HG02973 (cell line): ENCODE results near the gene AP2B1.

Experiments
- ATAC-seq: cut with Tn5 transposase; IDR thresholded peaks from one replicate; pipeline ENCODE4 v1.9.1; 2021; ENCODE audit warnings: moderate library complexity; ENCODE audit not compliant: unreplicated experiment

AP2B1 gene

DNA sequence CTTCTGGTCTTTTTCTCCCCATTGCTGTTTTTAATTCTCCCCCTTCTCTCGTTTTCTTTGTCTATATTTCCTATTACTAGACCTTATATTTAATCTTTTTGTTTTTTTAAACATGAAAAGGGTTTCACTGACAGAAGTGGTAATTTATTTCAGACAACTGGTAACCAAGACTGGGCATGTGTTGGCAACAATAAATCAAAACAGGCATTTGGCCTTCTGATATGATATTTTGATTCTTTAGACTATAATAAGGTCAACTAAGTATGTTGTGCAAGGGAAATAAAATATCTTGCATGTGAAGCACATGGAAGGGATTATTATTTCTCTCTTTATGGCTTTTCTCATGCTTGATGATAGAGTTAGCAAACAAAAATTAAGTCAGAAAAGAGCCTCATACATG, 34.6 kb downstream of the AP2B1 start:
- ATAC-seq: no peak

DNA sequence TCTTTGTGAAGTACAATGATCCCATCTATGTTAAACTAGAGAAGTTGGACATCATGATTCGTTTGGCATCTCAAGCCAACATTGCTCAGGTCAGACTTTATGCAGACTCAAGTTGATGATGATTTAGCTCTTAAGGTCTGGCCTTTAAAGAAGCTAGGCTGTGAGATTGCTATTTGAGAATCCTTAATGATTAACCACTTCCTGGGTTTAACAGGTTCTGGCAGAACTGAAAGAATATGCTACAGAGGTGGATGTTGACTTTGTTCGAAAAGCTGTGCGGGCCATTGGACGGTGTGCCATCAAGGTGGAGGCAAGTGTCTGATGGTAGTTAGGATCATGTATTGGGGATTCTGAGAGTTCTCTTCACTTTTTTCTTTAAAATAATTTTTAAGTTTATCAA, 40.3 kb downstream of the AP2B1 start:
- no peak for ATAC-seq

GRCh38 chr17:35630530-35631148, 43.5 kb downstream of the AP2B1 start:
- ATAC-seq: no peak

DNA sequence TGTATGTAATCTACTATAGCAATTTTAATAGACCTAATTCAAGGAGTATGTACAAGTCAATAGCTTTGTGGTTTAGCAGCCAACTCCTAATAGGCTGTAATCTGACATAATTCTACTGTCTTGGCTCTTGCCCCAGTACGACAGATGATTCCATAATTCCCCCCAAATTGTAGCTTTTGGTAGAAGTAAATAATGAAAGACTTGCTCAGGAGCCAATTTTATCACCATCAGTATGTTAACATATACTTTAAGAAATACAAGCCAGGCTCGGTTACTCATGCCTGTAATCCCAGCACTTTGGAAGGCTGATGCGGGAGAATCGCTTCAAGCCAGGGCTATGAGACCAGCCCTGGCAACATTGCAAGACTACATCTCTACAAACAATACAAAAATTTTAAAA, 53.9 kb downstream of the AP2B1 start:
- ATAC-seq: no peak

GRCh38 chr17:35645923-35646322, 58.8 kb downstream of the AP2B1 start:
- no peak for ATAC-seq

DNA sequence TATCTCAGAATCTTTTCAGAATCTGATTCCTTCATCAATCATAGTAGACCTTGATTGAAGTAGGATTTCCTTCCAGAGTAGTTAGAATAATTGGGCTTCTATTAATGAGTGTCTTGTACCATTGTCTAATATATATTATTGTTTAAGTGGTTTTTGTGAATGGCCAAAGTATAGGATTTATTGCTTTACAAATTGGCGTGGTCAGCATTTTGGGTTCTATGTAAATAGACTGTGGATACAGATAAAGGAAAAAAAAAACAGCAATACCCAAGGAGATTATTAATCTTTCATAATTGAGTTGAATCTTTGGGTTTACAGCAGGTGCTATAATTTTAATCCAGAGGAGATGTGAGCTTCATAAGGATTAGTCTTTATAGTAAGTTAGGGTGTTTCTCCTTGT, 64.3 kb downstream of the AP2B1 start:
- ATAC-seq: no peak

DNA sequence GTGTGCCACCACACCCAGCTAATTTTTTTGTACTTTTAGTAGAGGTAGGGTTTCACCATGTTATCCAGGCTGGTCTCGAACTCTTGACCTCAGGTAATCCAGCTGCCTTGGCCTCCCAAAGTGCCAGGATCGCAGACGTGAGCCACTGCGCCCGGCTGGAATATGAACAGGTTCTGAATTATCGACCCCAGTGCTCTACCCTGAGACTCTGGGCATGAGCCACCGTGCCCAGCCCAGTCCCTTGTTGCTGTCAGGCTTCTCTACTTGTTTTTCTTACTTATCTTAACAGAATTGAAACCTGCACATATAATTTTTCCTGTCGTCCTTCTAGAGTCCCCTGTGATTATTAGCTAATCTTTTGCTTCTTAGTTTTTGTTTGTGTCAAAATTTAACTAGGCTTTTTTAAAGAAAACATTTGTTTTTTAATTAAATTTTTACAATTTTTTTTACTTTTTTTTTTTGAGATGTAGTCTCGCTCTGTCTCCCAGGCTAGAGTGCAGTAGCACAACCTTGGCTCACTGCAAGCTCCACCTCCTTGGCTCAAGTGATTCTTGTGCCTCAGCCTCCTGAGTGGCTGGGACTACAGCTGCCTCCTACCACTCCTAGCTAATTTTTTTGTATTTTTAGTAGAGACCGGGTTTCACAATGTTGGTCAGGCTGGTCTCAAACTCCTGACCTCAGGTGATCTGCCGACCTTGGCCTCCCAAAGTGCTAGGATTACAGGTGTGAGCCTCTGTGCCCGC, 66.7 kb downstream of the AP2B1 start:
- ATAC-seq: no peak

GRCh38 chr17:35655303-35655702, 68.2 kb downstream of the AP2B1 start:
- ATAC-seq: no peak

DNA sequence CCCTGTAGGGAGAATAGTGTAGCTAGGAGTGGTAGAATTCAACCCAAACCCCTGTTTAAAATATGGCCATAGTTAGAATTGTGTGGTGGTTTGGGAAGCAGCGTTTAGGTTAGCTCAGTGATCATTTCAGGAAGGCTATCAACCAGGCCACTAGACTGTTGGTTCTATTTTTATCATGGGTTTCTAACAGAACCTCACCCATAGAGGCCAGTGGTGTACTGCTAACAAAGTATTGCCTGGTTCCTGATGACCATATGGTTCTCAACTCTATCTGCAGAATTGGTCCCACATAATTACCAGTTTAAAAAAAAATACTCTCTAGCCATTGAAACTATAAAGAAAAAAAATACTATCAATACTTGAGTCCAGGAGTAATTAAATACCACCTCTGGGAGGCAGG, 73.8 kb downstream of the AP2B1 start:
- no peak for ATAC-seq

DNA sequence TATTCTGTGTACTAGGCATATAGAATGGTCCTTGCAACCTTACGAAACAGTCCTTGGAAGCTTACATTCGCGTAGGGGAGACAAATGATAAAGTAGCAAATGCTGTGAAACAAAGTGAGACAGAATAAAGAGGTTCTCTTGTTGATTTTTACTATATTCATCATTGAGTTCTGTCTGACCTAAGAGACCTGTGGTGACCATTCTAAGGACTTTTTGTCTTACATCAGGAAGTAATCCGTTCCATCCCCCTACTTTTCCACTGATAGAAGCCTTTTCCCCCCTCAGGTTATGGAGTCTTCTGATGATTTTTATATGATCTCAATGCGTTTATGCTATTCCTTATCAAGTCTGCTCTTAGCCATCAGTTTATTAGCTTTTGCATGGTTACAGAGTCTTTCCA, 77.6 kb downstream of the AP2B1 start:
- no peak for ATAC-seq

DNA sequence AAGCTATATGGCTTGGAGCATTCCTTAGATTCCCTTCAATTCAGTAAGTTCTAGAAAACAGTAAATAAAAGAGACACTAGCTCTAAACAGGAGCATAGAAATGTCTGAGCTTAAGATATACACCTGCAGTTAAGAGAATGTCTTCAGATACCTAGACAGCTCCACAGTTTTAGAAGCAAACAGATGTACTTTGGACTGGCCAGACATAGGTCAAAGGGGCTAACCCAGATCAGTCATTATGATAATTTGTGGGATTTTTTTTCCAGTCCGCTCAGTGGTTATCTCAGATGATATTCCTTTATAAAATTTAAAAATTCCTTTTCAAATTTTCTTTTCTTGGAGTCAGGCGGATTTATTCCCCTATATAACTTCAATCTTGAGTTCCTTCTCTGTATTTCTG, 78.5 kb downstream of the AP2B1 start:
- ATAC-seq: no peak

GRCh38 chr17:35666070-35666469, 78.9 kb downstream of the AP2B1 start:
- ATAC-seq: no peak

DNA sequence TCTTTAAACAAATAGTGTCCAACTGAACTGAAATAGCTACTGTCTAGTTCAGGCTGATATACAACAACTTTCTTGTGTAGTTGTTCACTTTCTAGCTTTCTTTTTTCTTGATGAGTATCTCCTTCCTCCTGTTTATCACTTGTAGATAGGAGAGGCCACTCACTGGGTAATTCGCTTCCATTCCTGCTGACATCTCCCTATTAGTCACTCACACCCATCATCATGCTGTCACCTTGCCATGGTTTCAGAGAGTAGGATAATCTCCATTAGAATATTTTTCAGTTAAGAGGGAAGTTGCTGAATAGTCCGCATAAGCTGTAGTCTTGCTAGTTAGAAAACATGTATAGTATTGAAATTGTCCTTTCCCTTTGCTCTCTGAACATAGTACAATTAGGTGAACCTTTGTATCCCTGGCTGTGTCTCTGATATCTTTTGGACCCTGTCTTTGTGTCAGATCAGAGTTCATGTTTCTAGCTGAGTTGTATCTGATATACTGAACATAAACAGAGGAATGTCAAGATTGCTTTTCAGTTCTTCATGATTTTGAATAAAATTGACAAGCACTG, 79.9 kb downstream of the AP2B1 start:
- no peak for ATAC-seq

DNA sequence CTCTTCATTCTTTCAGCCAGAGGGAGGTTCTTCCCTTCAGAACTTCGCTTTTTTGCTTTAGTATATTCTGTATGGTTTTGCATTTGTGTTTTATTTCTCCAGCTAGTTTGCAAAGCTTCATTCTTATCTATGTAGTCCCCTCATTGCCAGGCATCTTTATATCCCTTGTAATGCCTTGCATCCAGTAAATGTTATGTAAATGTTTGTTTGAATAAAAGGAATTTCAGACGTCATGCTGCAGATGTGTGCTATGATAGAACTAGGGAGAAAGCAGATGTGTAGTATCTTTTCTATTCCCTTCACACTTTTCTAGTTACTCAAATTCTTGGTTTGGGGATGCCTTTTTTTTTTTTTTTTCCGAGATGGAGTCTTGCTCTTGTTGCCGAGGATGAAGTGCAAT, 81.7 kb downstream of the AP2B1 start:
- no peak for ATAC-seq

DNA sequence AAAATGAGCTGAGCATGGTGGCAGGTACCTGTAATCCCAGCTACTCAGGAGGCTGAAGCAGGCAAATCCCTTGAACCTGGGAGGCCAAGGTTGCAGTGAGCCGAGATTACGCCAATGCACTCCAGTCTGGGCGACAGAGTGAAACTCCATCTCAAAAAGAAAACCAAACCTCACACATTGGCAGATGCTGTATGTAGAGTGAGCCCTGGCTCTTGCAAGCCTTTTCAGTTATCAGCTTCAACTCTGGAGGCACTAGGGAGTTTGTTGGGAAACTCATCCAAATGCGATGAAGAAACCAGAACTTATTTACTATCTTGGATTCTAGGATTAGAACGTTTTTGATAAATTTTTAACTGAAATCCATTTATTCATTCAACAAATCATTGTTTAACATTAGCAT, 87.4 kb downstream of the AP2B1 start:
- ATAC-seq: no peak

- no peak for ATAC-seq
Measured at GRCh38 chr17:35676441-35676840, 89.3 kb downstream of the AP2B1 start.

- ATAC-seq: no peak
Measured at GRCh38 chr17:35679007-35679682, 92.0 kb downstream of the AP2B1 start.

DNA sequence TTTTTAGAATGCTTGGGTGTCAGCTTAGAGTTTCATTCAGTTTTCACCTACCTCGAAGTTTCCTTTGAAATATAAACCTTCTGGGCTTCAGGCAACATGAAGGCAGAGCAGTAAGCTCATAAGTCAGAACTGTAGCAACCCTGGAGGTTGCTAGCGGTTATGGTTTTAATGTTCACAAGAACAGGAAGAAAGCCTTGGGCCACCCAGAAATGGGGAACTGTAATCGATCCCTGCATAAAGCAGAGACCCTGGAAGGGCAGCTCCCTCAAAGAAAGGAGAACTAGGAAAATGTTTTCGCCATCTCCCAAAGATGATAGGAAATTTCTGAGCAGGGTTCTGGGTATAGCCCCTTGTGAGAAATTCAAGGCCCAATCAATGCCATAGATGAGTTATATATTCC, 96.5 kb downstream of the AP2B1 start:
- no peak for ATAC-seq

DNA sequence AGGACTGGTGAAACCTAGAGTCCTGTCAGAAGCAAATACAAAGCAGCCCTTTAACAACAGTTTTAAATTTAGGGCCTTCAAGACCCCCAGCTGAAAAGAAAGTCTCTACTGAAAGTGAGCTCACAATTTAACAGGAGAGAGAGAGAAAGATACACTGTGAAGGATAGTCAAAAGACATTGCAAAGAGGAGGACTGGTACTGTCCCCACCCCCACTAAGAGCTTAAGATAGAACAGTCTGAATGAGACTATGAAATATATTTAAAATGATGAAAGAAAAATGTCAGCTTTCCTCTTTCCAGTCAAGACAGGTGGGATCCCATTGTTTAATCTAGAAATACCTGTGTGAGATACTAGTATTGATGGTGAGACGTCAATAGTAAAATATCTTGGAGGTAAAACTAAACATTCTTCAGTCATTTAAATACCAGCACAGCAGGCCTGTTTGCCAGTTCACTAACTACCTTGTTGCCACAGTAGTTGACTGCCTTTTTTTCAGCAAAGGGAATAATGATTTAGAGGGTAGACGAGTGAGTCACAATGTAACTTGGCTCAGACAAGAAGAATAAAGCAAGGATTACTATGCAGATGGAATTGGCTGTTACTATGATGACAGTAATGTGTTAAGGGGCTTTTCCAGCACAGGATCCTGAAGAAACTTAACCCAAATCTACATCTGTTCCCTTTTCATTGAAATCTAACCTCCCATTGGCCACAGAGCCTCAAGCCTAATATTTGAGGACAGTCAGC, 97.1 kb downstream of the AP2B1 start:
- ATAC-seq: no peak

- ATAC-seq: no peak
Measured at GRCh38 chr17:35692512-35693210, 105.5 kb downstream of the AP2B1 start.

GRCh38 chr17:35693662-35694061, 106.5 kb downstream of the AP2B1 start:
- ATAC-seq: no peak
